Keratinocyte (primary cell): Measurements from ENCODE around the gene BFSP1. TPM values are rescaled to one million over a fixed set of nuclear protein-coding genes. Genes with fewer than 3 reads are reported as not detected.
A peak's percentile ranks its signal among the peaks of the same experiment; 100 is the strongest.

Experiments
- DNase-seq: peaks from one replicate; pipeline ENCODE4 v3.0.0-alpha.2; 2011; ENCODE audit warnings: low read depth, missing footprints, low spot score
- FAIRE-seq: peaks from 2 replicates; lab custom pipeline; 2011; peaks lifted over from hg19 to GRCh38; lab: Jason Lieb, UNC
- H2AFZ ChIP-seq: 2 replicates; pipeline ENCODE4 v1.6.0; 2012; ENCODE audit warnings: low read length, control low read depth, inconsistent platforms; ENCODE audit not compliant: control insufficient read depth
- H3K27ac ChIP-seq: 2 replicates; pipeline ENCODE4 v1.5.1; 2011; ENCODE audit warnings: low read length; ENCODE audit not compliant: control insufficient read depth, insufficient read depth
- H3K27me3 ChIP-seq: 3 replicates; pipeline ENCODE4 v1.6.0; 2011; ENCODE audit warnings: low read length; ENCODE audit not compliant: control insufficient read depth, insufficient read depth; ENCODE audit errors: extremely low read depth
- H3K36me3 ChIP-seq, 2 experiments: 2 replicates in 1 of 2; 3 replicates in 1 of 2; pipeline ENCODE4 v1.5.1; 2011; ENCODE audit warnings: low read length in 2 of 2, mild to moderate bottlenecking in 1 of 2; ENCODE audit not compliant: control insufficient read depth in 2 of 2, insufficient read depth in 2 of 2; ENCODE audit errors: extremely low read depth in 1 of 2
- H3K4me1 ChIP-seq: 3 replicates; pipeline ENCODE4 v1.5.1; 2011; ENCODE audit warnings: low read length; ENCODE audit not compliant: control insufficient read depth, insufficient read depth; ENCODE audit errors: extremely low read depth
- H3K4me2 ChIP-seq: 3 replicates; pipeline ENCODE4 v1.6.0; 2011; ENCODE audit warnings: low read depth, low read length; ENCODE audit not compliant: control insufficient read depth, insufficient read depth; ENCODE audit errors: extremely low read depth
- H3K4me3 ChIP-seq, 3 experiments: fragments of 200-600 bp in 1 of 3; sonication (generic) in 1 of 3; 2 replicates in 2 of 3; 3 replicates in 1 of 3; pipeline ENCODE4 v1.5.1; 2011 to 2016; ENCODE audit warnings: low read length in 3 of 3, mild to moderate bottlenecking in 3 of 3, control low read depth in 2 of 3, inconsistent platforms in 1 of 3, low read depth in 1 of 3, mixed read lengths in 1 of 3, mixed run types in 1 of 3, moderate library complexity in 1 of 3; ENCODE audit not compliant: control insufficient read depth in 2 of 3, insufficient read depth in 2 of 3; ENCODE audit errors: extremely low read depth in 1 of 3
- H3K79me2 ChIP-seq: 2 replicates; pipeline ENCODE4 v1.6.0; 2012; ENCODE audit warnings: low read length; ENCODE audit not compliant: control insufficient read depth, insufficient read depth
- H3K9ac ChIP-seq: 3 replicates; pipeline ENCODE4 v1.6.0; 2011; ENCODE audit warnings: low read length; ENCODE audit not compliant: control insufficient read depth, insufficient read depth; ENCODE audit errors: extremely low read depth
- H3K9me1 ChIP-seq: 3 replicates; pipeline ENCODE4 v1.6.0; 2011; ENCODE audit warnings: low read length; ENCODE audit not compliant: control insufficient read depth, insufficient read depth; ENCODE audit errors: extremely low read depth
- H3K9me3 ChIP-seq: 2 replicates; pipeline ENCODE4 v1.5.1; 2012; ENCODE audit warnings: low read depth, low read length; ENCODE audit not compliant: control insufficient read depth
- H4K20me1 ChIP-seq: 3 replicates; pipeline ENCODE4 v1.6.0; 2011; ENCODE audit warnings: low read length; ENCODE audit not compliant: control insufficient read depth, insufficient read depth; ENCODE audit errors: extremely low read depth
- EZH2 ChIP-seq: IDR thresholded peaks from one replicate; pipeline ENCODE4 v1.6.1; 2012; ENCODE audit warnings: inconsistent platforms, mild to moderate bottlenecking, low read length, moderate library complexity
- dilution Hi-C: fragments of 300-500 bp; cut with MboI; formaldehyde crosslinking; loops from one replicate; pipeline ENCODE4 v1.7.0; 2020; ENCODE audit warnings: low sequenced_read_pairs; ENCODE audit not compliant: extremely low pct_ligation_motif_present
- polyA plus RNA-seq, 5 experiments: library from polyadenylated mRNA; depleted of rRNA in 3 of 5; stranded (reverse) in 3 of 5; stranded (forward) in 1 of 5; unstranded in 1 of 5; fragments of >200 nt; gene quantifications; 1 replicate in 1 of 5; 2 replicates in 3 of 5; 3 replicates in 1 of 5; pipeline versions ENCODE4 v1.2.1 to v1.2.3, GENCODE V29; 2011 to 2012; ENCODE audit warnings: missing spikeins in 2 of 5, low read depth in 1 of 5, low replicate concordance in 1 of 5
- TF ChIP-seq, protein P1 (sequence below), 3 experiments: IDR thresholded peaks in 1 of 3; conservative IDR thresholded peaks in 1 of 3; optimal IDR thresholded peaks in 1 of 3; 2 replicates in 2 of 3; 3 replicates in 1 of 3; pipeline versions ENCODE3 to v1.5.1; 2011; ENCODE audit warnings: low read length in 3 of 3, mild to moderate bottlenecking in 3 of 3, moderate library complexity in 2 of 3, control low read depth in 1 of 3, inconsistent platforms in 1 of 3; ENCODE audit not compliant: insufficient read depth in 2 of 3; ENCODE audit errors: extremely low read depth in 1 of 3

Gene BFSP1
- polyA plus RNA-seq, 1 donor (not counting 4 experiments of a cell fraction or from before 2014, with no cell fraction given), result 2.2 TPM

GRCh38 chr20:17534077-17534476 lies 2.9 kb upstream of the BFSP1 start:
- H3K79me2 ChIP-seq, result no peaks in the 10 kb centered on the region
- dilution Hi-C loops, result no loop called here

GRCh38 chr20:17533396-17533795 lies 2.2 kb upstream of the BFSP1 start:
- Histone ChIP-seq H3K9me3 (no peaks in the 10 kb centered on the region), H4K20me1 (no peaks in the 10 kb centered on the region), H3K4me3 (no peak overlapping the region), H3K27ac (no peak overlapping the region), H3K79me2 (no peaks in the 10 kb centered on the region), H3K27me3 (no peaks in the 10 kb centered on the region), H3K4me1 (peaks cover 3% of the 10 kb centered on the region), H3K4me2 (no peak overlapping the region), H2AFZ (no peak overlapping the region), H3K36me3 (no peaks in the 10 kb centered on the region), H3K9me1 (no peaks in the 10 kb centered on the region), H3K9ac (no peak overlapping the region)
- TF ChIP-seq, protein P1, sequence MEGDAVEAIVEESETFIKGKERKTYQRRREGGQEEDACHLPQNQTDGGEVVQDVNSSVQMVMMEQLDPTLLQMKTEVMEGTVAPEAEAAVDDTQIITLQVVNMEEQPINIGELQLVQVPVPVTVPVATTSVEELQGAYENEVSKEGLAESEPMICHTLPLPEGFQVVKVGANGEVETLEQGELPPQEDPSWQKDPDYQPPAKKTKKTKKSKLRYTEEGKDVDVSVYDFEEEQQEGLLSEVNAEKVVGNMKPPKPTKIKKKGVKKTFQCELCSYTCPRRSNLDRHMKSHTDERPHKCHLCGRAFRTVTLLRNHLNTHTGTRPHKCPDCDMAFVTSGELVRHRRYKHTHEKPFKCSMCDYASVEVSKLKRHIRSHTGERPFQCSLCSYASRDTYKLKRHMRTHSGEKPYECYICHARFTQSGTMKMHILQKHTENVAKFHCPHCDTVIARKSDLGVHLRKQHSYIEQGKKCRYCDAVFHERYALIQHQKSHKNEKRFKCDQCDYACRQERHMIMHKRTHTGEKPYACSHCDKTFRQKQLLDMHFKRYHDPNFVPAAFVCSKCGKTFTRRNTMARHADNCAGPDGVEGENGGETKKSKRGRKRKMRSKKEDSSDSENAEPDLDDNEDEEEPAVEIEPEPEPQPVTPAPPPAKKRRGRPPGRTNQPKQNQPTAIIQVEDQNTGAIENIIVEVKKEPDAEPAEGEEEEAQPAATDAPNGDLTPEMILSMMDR (optimal IDR thresholded peaks at IDR 0.05 in 1 of 3, IDR thresholded peaks at IDR 0.05 in 1 of 3, conservative IDR thresholded peaks at IDR 0.05 in 1 of 3; ENCODE audit: extremely low read depth in 1 of 3, insufficient read depth in 2 of 3, low read length in 3 of 3), result no peak
- no peak for TF ChIP-seq EZH2
- DNase-seq, result no peak
- dilution Hi-C loops, result no loop called here
- peak; percentile 67 for FAIRE-seq

More at GRCh38 chr20:17534077-17534476, 2.9 kb upstream of the BFSP1 start:
- Histone ChIP-seq H3K9me1 (no peaks in the 10 kb centered on the region), H3K27ac (no peak overlapping the region), H3K4me1 (peaks cover 3% of the 10 kb centered on the region), H4K20me1 (no peaks in the 10 kb centered on the region), H2AFZ (no peak overlapping the region), H3K9me3 (no peaks in the 10 kb centered on the region), H3K4me3 (no peak overlapping the region), H3K4me2 (no peak overlapping the region), H3K27me3 (no peaks in the 10 kb centered on the region), H3K9ac (no peak overlapping the region), H3K36me3 (no peaks in the 10 kb centered on the region)
- TF ChIP-seq, protein P1 (optimal IDR thresholded peaks at IDR 0.05 in 1 of 3, IDR thresholded peaks at IDR 0.05 in 1 of 3, conservative IDR thresholded peaks at IDR 0.05 in 1 of 3; ENCODE audit: extremely low read depth in 1 of 3, insufficient read depth in 2 of 3, low read length in 3 of 3), result no peak
- no peak for TF ChIP-seq EZH2
- DNase-seq (no peak), FAIRE-seq (no peak)
